T-cell (primary cell): Measurements from ENCODE around the gene TOM1L2. TPM values are rescaled to one million over a fixed set of nuclear protein-coding genes. Genes with fewer than 3 reads are reported as not detected.

Experiments
- ATAC-seq, 4 experiments: fragments of 200-7000 bp in 3 of 4; fragments of 150-1000 bp in 1 of 4; cut with Tn5 transposase; replicated peaks in 1 of 4; 1 replicate in 3 of 4; 2 replicates in 1 of 4; pipeline ENCODE4 v1.10.0; 2021; ENCODE audit warnings: moderate library complexity in 3 of 4, mild to moderate bottlenecking in 2 of 4, moderate number of reproducible peaks in 1 of 4
- CTCF ChIA-PET, 2 donors: fragments of 300-600 bp; sonication (Branson Sonifier 250); formaldehyde crosslinking; loops; one replicate each; lab custom pipeline; 2022; ENCODE audit warnings: antibody characterized with exemption in 2 of 2; lab: Charles Lee
- POLR2A ChIA-PET, 2 donors: fragments of 300-600 bp; sonication (Branson Sonifier 250); formaldehyde crosslinking; loops; one replicate each; lab custom pipeline; 2022; ENCODE audit warnings: antibody characterized with exemption in 2 of 2; lab: Charles Lee
- DNase-seq, 35 experiments: peaks; one replicate each; pipeline versions ENCODE4 v3.0.0 to v3.0.0-alpha.2; 2013 to 2023
- H3K27ac ChIP-seq: one replicate; pipeline ENCODE4 v1.5.1; 2013; ENCODE audit warnings: low read length
- H3K27me3 ChIP-seq, 2 experiments: replicated peaks in 1 of 2; 1 replicate in 1 of 2; 2 replicates in 1 of 2; pipeline versions ENCODE4 v1.6.1 to v1.7.0; 2013; ENCODE audit warnings: low read length in 1 of 2, mixed read lengths in 1 of 2; ENCODE audit not compliant: control insufficient read depth in 2 of 2, insufficient read depth in 2 of 2; ENCODE audit errors: extremely low read depth in 1 of 2
- H3K36me3 ChIP-seq, 2 donors: 1 replicate in 1 of 2; 2 replicates in 1 of 2; pipeline versions ENCODE4 v1.6.1 to v1.7.0; 2013; ENCODE audit warnings: low read length in 1 of 2; ENCODE audit not compliant: control insufficient read depth in 2 of 2, insufficient read depth in 1 of 2; ENCODE audit errors: extremely low read depth in 1 of 2
- H3K4me1 ChIP-seq, 2 experiments: 1 replicate in 1 of 2; 2 replicates in 1 of 2; pipeline versions ENCODE4 v1.6.1 to v1.7.0; 2013; ENCODE audit warnings: low read length in 2 of 2, mixed read lengths in 1 of 2; ENCODE audit not compliant: insufficient read depth in 2 of 2, control insufficient read depth in 1 of 2; ENCODE audit errors: extremely low read depth in 1 of 2
- H3K4me3 ChIP-seq, 2 donors: 1 replicate in 1 of 2; 2 replicates in 1 of 2; pipeline versions ENCODE4 v1.5.1 to v1.7.0; 2013; ENCODE audit warnings: mild to moderate bottlenecking in 2 of 2, low read length in 1 of 2, moderate library complexity in 1 of 2; ENCODE audit not compliant: control insufficient read depth in 1 of 2; ENCODE audit errors: extremely low read depth in 1 of 2
- H3K9me3 ChIP-seq: 2 replicates; pipeline ENCODE4 v1.7.0; 2013
- H3K27ac Mint-ChIP-seq, 2 donors: one replicate each; pipeline ENCODE4 v1.8.0; 2020 to 2021; ENCODE audit warnings: mild to moderate bottlenecking in 2 of 2, mixed read lengths in 2 of 2
- H3K27me3 Mint-ChIP-seq, 2 donors: one replicate each; pipeline ENCODE4 v1.8.0; 2021 to 2022; ENCODE audit warnings: mixed read lengths in 2 of 2
- H3K36me3 Mint-ChIP-seq: one replicate; pipeline ENCODE4 v1.8.0; 2021; ENCODE audit warnings: mixed read lengths
- H3K4me1 Mint-ChIP-seq, 3 donors: one replicate each; pipeline ENCODE4 v1.8.0; 2020 to 2022; ENCODE audit warnings: mixed read lengths in 3 of 3, mild to moderate bottlenecking in 1 of 3
- H3K4me3 Mint-ChIP-seq, 3 donors: one replicate each; pipeline ENCODE4 v1.8.0; 2020 to 2022; ENCODE audit warnings: mild to moderate bottlenecking in 3 of 3, mixed read lengths in 3 of 3, moderate library complexity in 3 of 3
- H3K9me3 Mint-ChIP-seq, 3 donors: one replicate each; pipeline ENCODE4 v1.8.0; 2020 to 2022; ENCODE audit warnings: mixed read lengths in 3 of 3
- WGBS: methylation state at CpG from one replicate; pipeline ENCODE4 v1.1.5; 2013; ENCODE audit warnings: missing lambda C conversion rate; ENCODE audit not compliant: insufficient coverage; 5-methylcytosine and 5-hydroxymethylcytosine counted together
- total RNA-seq, 35 experiments: library from RNA in 6 of 35; stranded (reverse) in 6 of 35; fragments of 120-200 nt in 1 of 35; gene quantifications; one replicate each; pipeline versions ENCODE4 v1.2.1 to v1.2.4 and lab custom pipeline; 2013 to 2026

TOM1L2 gene
- total RNA-seq, 5 donors from 2014 or later (not counting 1 experiment from before 2014, with no cell fraction given), result 57.5 to 71.5 (median 61.9) TPM

- H3K27ac Mint-ChIP-seq, result peak overlapping the region; percentile 69 to 78
- no peaks in the 10 kb centered on the region for H3K9me3 Mint-ChIP-seq
- Histone ChIP-seq H3K27me3 (no peaks in the 10 kb centered on the region), H3K36me3 (no peaks in the 10 kb centered on the region), H3K27ac (no peak overlapping the region), H3K4me1 (peaks cover 10 to 30% of the 10 kb centered on the region in 2 experiments), H3K9me3 (no peaks in the 10 kb centered on the region), H3K4me3 (peak overlapping the region; percentile 69 to 72)
- H3K4me1 Mint-ChIP-seq, result peaks cover 48 to 62% (median 59%) of the 10 kb centered on the region in 3 donors
- peaks cover 6% of the 10 kb centered on the region for H3K36me3 Mint-ChIP-seq
- H3K4me3 Mint-ChIP-seq, result peak overlapping the region; percentile 78 to 86 (median 83)
- no CpG with 5 or more reads among the region's 1 CpG for WGBS
- CTCF ChIA-PET, result interaction anchor here (0.6 to 0.7 kb wide), 3 partner anchors 11 to 289 kb away, joined by 3 to 5 read pairs (median 4); no protein-coding TSS in a partner anchor
- no peaks in the 10 kb centered on the region for H3K27me3 Mint-ChIP-seq
- no peak for ATAC-seq
- POLR2A ChIA-PET, result interaction anchor here (0.6 to 0.7 kb wide), 3 partner anchors 55 to 133 kb away, joined by 3 to 4 read pairs (median 4); no protein-coding TSS in a partner anchor
- DNase-seq, result no peak
Observed at GRCh38 chr17:17970699-17971430, 1.3 kb downstream of the TOM1L2 start.

- Histone ChIP-seq H3K9me3 (no peaks in the 10 kb centered on the region), H3K27ac (no peak overlapping the region), H3K36me3 (no peaks in the 10 kb centered on the region), H3K4me1 (peaks cover 12 to 26% of the 10 kb centered on the region in 2 experiments), H3K4me3 (no peak overlapping the region), H3K27me3 (no peaks in the 10 kb centered on the region)
- POLR2A ChIA-PET, result no interaction called here
- no CpG with 5 or more reads among the region's 3 CpGs for WGBS
- Mint-ChIP-seq H3K9me3 (no peaks in the 10 kb centered on the region), H3K4me1 (peaks cover 69 to 71% (median 70%) of the 10 kb centered on the region in 3 donors), H3K36me3 (peaks cover 10% of the 10 kb centered on the region), H3K27ac (peak overlapping the region; percentile 34 to 47), H3K27me3 (no peaks in the 10 kb centered on the region), H3K4me3 (no peak overlapping the region)
- DNase-seq (no peak), ATAC-seq (no peak)
- CTCF ChIA-PET, result no interaction called here
Observed at GRCh38 chr17:17966399-17966798, 5.8 kb downstream of the TOM1L2 start.

GRCh38 chr17:17965152-17965721 is 7.0 kb downstream of the TOM1L2 start:
- ChIA-PET POLR2A (interaction anchor here in 1 of 2 donors (0.6 kb wide), 1 partner anchor 219 kb away, joined by 6 read pairs; no protein-coding TSS in a partner anchor), CTCF (no interaction called here)
- DNase-seq, result no peak
- no peaks in the 10 kb centered on the region for H3K9me3 ChIP-seq
- no peak for ATAC-seq
- no peak overlapping the region for H3K4me3 ChIP-seq
- H3K36me3 Mint-ChIP-seq, result peaks cover 10% of the 10 kb centered on the region
- no peak overlapping the region for H3K4me3 Mint-ChIP-seq
- no peaks in the 10 kb centered on the region for H3K27me3 Mint-ChIP-seq
- no peak overlapping the region for H3K27ac ChIP-seq
- peaks cover 6 to 19% of the 10 kb centered on the region in 2 experiments for H3K4me1 ChIP-seq
- H3K27ac Mint-ChIP-seq, result peak overlapping the region; percentile 1 to 64
- no peaks in the 10 kb centered on the region for H3K27me3 ChIP-seq
- WGBS, result 100% methylated on average over 1 of the region's 2 CpGs
- peaks cover 68 to 71% (median 69%) of the 10 kb centered on the region in 3 donors for H3K4me1 Mint-ChIP-seq
- no peaks in the 10 kb centered on the region for H3K36me3 ChIP-seq
- no peaks in the 10 kb centered on the region for H3K9me3 Mint-ChIP-seq

GRCh38 chr17:17964710-17965109 is 7.5 kb downstream of the TOM1L2 start:
- no peak overlapping the region for H3K27ac Mint-ChIP-seq
- ATAC-seq, result no peak

GRCh38 chr17:17963694-17964436 is 8.3 kb downstream of the TOM1L2 start:
- DNase-seq (no peak), ATAC-seq (no peak)
- Histone ChIP-seq H3K36me3 (no peaks in the 10 kb centered on the region), H3K9me3 (no peaks in the 10 kb centered on the region), H3K27ac (no peak overlapping the region), H3K27me3 (no peaks in the 10 kb centered on the region), H3K4me3 (no peak overlapping the region), H3K4me1 (peaks cover 19 to 28% of the 10 kb centered on the region in 2 experiments)
- Mint-ChIP-seq H3K36me3 (peaks cover 7% of the 10 kb centered on the region), H3K27me3 (no peaks in the 10 kb centered on the region), H3K4me3 (no peak overlapping the region), H3K9me3 (no peaks in the 10 kb centered on the region), H3K4me1 (peaks cover 73 to 74% (median 73%) of the 10 kb centered on the region in 3 donors), H3K27ac (peak overlapping the region; percentile 25 to 71)
- CTCF ChIA-PET, result no interaction called here
- POLR2A ChIA-PET, result no interaction called here
- WGBS, result no CpG with 5 or more reads among the region's 7 CpGs

More at GRCh38 chr17:17964710-17965109, 7.5 kb downstream of the TOM1L2 start:
- peaks cover 68 to 72% (median 71%) of the 10 kb centered on the region in 3 donors for H3K4me1 Mint-ChIP-seq
- ChIA-PET CTCF (no interaction called here), POLR2A (no interaction called here)
- H3K36me3 Mint-ChIP-seq, result peaks cover 8% of the 10 kb centered on the region
- Histone ChIP-seq H3K4me3 (no peak overlapping the region), H3K9me3 (no peaks in the 10 kb centered on the region), H3K27ac (no peak overlapping the region), H3K36me3 (no peaks in the 10 kb centered on the region), H3K4me1 (peaks cover 12 to 21% of the 10 kb centered on the region in 2 experiments), H3K27me3 (no peaks in the 10 kb centered on the region)
- no peaks in the 10 kb centered on the region for H3K9me3 Mint-ChIP-seq
- H3K27me3 Mint-ChIP-seq, result no peaks in the 10 kb centered on the region
- 80% methylated on average over 2 of the region's 4 CpGs for WGBS
- DNase-seq, result no peak
- no peak overlapping the region for H3K4me3 Mint-ChIP-seq

- 100% methylated on average over 2 of the region's 4 CpGs for WGBS
- POLR2A ChIA-PET, result no interaction called here
Observed at GRCh38 chr17:17963066-17963465, 9.1 kb downstream of the TOM1L2 start.

More at GRCh38 chr17:17963066-17963465, 9.1 kb downstream of the TOM1L2 start:
- peaks cover 76 to 77% (median 77%) of the 10 kb centered on the region in 3 donors for H3K4me1 Mint-ChIP-seq
- Histone ChIP-seq H3K27ac (no peak overlapping the region), H3K36me3 (no peaks in the 10 kb centered on the region), H3K4me3 (no peak overlapping the region), H3K4me1 (peaks cover 25 to 34% of the 10 kb centered on the region in 2 experiments), H3K9me3 (no peaks in the 10 kb centered on the region), H3K27me3 (no peaks in the 10 kb centered on the region)
- peak overlapping the region in 1 of 2 donors; percentile 71 for H3K27ac Mint-ChIP-seq
- DNase-seq, result no peak
- H3K36me3 Mint-ChIP-seq, result peaks cover 7% of the 10 kb centered on the region
- no peaks in the 10 kb centered on the region for H3K9me3 Mint-ChIP-seq
- no peak overlapping the region for H3K4me3 Mint-ChIP-seq
- no peak for ATAC-seq
- CTCF ChIA-PET, result no interaction called here
- H3K27me3 Mint-ChIP-seq, result no peaks in the 10 kb centered on the region
